Activated T-cell treated with anti-CD3 and anti-CD28 coated beads for 4 hours (primary cell): ENCODE results near the gene SARS2.
"Not testable (repeated sequence)": the region's sequence is repeated elsewhere in the genome, so short reads cannot be mapped to it uniquely, and the experiment has no call there.

Experiments
- DNase-seq: peaks from one replicate; pipeline ENCODE4 v3.0.0-alpha.2; 2020

SARS2 gene

GRCh38 chr19:38946229-38947010, 15.9 kb upstream of the SARS2 start:
- no peak for DNase-seq

- no peak for DNase-seq
Observed at GRCh38 chr19:38945562-38946228, 15.1 kb upstream of the SARS2 start.

DNA sequence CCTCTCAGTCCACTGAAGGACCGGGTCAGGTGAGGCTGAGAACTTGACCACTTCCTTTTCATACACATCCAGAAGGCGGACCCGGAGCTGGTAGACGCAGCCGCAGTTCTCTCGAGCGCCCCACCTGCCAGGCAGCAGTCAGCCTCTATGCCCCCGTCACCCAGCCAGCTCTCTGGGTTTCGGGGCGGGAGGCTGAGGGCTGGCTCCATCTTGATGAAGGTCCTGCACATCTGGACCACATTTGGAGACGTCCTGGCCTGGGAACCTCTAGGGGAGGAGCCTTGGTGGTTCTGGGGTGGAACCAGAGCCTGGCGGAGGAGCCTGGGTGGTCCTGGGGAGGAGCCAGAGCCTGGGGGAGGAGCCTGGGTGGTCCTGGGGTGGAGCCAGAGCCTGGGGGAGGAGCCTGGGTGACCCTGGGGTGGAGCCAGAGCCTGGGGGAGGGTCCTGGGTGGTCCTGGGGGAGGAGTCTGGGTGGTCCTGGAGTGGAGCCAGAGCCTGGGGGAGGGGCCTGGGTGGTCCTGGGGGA, 14.5 kb upstream of the SARS2 start:
- DNase-seq, result no peak

DNA sequence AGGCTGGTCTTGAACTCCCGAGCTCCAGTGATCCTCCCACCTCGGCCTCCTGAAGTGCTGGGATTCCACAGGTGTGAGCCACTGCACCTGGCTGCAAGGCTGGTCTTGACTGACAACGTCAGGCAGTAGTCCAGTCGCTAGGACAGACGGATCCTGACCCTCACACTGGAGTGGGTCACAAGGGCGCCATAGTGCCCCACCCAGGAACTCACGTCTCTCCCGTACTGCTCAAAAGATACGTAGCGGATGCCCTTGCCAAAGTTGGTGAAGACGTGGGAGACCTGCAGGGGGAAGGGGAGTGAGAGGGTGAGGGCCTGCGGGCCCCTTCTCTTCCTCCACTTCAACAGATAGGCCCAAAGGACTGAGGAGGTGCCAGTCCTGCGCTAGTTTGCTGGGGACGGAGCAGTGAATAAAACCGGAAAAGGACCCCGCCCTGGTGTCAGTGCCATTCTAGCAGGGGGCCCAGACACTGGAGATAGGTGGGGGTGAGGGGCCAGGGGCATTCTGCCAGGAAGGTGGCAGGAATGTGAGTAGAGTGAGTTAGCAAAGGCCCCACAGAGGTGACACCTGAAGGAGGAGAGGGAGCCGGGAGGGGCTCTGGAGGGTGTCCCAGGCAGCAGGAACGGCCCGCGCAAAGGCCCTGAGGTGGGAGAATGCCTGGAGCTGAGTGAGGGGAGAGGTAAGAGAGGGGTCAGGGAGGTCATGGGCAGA, 12.1 kb upstream of the SARS2 start:
- DNase-seq, result no peak

DNA sequence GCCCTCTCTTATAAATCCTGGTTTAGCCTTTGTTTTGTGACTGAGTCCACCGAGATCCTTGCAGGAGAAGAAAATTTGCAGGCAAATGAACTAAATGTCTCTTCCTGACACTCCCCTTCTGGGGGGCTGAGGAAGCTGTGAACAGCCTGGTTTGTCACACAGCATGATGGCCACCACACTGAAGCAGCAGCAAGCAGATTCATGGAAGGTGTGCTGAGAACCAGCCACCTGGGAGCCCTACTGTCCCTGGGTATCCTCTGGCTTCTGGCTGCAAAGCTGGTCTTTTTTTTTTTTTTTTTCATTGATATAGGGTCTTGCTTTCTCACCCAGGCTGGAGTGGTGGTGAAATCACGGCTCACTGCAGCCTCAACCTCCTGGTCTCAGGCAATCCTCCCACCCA, 11.4 kb upstream of the SARS2 start:
- no peak for DNase-seq

DNA sequence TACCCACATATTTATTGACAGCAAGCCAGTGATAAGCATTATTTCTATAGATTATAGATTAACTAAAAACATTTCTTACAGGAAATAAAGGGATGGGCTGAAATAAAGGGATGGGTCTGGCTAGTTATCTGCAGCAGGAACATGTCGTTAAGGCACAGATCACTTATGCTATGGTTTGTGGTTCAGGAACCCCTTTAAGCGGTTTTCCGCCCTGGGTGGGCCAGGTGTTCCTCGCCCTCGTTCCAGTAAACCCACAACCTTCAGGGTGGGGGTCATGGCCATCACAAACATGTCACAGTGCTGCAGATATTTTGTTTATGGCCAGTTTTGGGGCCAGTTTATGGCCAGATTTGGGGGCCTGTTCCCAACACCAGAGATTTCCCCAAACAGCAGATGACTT, 10.9 kb upstream of the SARS2 start:
- not testable (repeated sequence) for DNase-seq

DNA sequence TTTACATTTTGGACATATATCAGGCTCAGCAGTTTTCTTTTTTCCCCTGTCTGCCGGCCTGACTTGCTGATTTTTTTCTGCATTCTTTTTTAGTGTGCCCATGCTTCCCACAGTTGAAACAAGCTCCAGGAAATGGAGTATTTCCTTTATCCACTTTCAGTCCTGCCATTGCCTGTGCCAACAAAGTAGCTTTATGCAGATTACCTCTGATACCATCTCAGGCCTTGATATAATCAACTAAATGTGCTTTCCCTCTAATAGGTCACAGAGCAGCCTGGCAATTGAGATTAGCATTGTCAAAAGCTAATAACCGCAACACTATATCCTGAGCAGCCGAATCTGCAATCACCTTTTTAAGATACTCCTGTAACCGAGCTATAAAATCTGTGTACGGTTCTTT, 9.4 kb upstream of the SARS2 start:
- no peak for DNase-seq

GRCh38 chr19:38933544-38933943, 3.0 kb upstream of the SARS2 start:
- DNase-seq, result no peak

DNA sequence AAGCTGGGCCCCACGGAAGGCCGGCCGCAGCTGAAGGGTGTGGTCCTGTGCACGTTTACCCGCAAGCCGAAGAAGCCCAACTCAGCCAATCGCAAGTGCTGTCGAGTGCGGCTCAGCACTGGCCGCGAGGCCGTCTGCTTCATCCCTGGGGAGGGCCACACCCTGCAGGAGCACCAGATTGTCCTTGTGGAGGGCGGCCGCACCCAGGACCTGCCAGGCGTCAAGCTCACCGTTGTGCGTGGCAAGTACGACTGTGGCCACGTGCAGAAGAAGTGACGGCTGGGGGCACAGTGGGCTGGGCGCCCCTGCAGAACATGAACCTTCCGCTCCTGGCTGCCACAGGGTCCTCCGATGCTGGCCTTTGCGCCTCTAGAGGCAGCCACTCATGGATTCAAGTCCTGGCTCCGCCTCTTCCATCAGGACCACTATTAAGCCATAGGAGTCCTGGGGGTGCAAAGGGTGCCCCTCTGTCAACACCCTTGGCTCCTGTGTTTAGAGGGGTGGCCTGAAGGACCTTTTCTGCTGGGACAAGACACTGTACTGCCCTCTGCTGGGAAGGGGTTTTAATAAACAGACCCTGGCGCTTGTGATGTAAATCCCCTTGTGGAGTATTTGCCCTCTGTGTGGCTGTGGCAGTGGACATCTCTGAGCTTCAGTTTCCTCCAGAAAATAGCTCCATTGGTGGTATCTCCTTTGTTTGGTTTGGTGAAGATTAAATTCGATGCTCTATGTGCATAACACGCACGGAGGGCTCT, 2.0 kb upstream of the SARS2 start:
- peak; percentile 19 for DNase-seq

DNA sequence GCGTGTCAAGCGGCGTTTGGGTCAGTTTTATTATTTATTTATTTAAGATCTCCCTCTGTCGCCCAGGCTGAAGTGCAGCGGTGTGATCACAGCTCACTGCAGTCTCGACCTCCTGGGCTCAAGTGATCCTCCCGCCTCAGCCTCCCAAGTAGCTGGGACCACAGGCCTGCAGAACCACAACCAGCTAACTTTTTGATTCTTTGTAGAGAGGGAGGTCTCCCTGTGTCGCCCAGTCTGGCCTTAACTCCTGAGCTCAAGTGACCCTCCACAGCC, 894 bp upstream of the SARS2 start:
- no peak for DNase-seq

DNA sequence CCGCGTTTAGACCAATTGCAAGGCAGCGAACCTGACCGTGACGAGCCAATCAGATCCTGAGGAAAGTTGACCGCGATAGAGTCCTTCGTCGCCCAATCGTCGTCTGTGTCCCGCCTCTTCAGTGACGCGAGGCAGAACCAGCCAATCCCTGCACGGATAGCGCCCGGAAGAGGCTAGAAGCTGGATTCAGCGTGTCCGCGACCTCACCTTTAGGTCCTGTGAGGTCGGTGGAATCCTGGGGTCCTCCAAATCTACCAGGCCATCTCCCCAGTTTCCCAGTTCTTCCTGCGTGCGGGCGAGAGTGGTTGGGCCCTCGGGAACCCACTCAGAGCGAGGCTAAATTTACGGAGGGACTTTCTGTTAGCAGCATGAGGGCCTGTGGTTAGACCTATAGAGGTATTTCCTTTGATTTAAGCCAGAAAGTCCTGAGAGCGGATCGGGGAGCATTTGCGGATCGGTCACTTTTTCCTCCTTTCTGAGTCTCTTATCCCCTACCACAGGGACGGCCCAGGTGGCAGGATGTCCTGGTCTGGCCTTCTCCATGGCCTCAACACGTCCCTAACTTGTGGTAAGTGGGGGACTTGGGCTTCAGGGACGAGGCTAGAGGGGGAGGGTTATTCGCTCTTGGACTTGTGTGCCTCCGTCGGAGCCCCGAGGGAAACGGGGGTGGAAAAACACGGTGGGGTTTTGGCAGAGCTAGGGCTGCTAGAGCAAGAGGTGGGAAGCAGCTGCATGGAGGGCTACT, 385 bp upstream of the SARS2 start, which contains the start of gene MRPS12:
MRPS12 (plus strand) TSS at position 169 of the 745 bp plus-strand sequence; CDS start at position 520, 351 bp downstream.
- peak; percentile 97 for DNase-seq

GRCh38 chr19:38928391-38929001, 2.1 kb downstream of the SARS2 start:
- DNase-seq, result no peak

DNA sequence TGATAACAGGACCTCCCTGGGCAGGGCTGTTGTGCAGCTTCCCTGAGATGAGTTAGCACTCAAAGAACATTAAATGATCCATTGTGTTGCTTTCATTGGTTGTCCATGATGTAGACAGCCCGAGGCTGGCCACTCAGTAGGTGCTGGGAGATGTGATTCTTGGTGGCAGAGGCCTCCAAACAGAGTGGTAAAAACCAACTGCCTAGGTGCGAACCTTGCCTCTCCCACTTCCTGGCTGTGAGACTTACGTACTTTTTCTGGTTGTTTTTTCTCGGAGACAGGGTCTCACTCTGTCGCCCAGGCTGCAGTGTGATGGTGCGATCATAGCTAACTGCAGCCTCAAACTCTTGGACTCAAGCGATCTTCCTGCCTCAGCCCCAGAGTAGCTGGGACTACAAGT, 6.2 kb downstream of the SARS2 start:
- DNase-seq, result no peak

DNA sequence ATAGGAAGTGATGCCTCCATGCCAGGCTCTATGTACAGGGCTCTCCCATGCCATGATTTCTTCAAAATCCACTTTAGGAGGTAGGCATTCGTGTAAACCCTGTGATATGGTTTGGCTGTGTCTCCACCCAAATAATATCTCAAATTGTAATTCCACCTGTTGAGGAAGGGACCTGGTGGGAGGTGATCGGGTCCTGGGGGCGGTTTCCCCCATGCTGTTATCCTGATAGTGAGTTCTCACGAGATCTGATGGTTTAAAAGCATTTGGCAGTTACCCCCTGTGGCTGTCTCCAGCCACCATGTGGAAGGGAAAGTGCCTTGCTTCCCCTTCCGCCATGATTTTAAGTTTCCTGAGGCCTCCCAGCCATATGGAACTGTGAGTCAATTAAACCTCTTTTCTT, 8.1 kb downstream of the SARS2 start:
- no peak for DNase-seq

DNA sequence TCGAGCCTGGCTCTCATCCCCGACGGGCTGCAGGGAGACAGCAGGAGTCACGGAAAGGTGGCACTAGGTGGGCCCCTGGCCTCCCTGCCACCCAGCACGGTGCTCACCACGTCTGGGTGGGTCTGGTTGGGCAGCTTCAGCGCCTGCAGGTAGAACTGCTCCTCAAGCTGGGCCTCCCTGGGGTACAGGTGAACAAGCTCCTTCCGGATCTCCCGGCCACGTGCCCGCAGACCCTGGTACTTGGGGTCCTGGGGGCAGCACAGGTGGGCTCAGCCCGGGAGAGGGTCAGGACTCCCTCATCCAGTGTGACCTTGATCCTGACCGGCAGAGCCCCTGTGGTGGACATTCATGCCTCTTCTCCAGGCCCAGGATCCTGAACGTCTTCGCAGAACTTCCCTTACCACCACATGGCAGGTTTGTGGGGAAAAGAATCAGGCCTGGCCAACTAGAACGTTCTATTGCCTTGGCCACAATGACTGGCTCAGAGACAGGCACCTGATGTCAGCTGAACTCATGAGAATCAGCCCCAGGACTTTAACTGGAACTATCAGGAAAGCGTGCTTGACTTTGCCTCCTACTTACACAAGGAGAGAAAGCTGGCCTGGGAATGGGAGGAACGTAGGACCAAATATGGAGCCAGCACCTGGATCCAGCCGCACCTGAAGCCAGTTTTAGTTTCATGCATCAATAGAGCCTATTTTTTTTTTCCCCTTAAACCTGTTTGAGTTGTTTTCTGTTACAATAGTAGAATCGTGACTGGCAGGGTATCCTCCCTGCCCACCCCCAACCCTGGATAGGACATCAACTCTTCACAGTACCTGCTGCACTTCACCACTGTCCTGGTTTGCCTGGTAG, 8.9 kb downstream of the SARS2 start:
- DNase-seq, result no peak

DNA sequence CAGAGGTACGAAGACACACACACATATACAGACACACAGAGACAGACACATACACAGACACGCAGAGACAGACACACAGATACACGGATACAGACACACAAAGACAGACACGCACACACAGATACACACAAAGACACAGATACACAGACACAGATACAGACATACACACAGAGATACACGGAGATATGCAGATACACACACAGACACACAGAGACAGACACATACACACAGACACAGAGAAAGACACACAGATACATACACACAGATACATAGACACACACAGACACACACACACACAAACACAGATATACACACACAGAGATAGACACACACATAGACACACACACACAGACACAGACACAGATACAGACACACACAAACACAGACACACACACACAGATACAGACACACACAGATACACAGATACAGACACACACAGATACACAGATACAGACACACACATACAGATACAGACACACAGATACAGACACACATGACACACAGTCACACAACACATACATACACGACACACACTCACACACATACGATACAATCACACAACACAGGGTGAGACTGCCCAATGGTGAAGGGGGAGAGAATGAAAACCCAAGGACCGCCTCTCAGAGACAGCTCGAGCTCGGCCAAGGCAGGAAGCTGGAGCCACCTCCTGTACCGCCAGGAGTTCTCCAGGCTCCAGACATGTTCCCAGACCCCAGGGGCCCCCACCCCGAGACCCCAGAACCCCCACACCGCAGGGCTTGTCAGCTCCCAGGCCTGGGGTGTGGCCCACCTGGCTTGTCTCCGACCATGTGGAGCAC, 9.8 kb downstream of the SARS2 start:
- DNase-seq, result no peak

GRCh38 chr19:38919837-38920601, 10.5 kb downstream of the SARS2 start:
- DNase-seq, result no peak

DNA sequence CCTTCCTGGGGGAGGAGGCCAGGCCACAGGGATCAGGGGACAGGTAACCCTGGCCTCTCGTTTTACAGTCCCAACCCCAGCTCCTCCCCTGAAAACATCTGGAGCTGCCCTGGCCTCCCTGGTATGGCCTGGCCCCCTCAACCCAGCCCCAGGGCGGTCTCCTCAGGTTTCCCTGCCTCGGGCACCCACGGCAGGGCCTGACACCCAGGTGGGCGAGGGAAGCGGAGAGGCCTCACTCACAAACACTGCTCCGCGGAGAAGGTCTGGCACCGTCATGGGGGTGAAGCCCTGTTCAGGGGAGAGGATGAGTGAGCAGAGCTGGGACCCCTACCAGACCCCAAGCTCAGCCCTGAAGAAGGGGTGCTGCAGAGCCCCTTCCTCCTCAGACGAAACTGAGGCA, 12.0 kb downstream of the SARS2 start:
- no peak for DNase-seq

GRCh38 chr19:38917921-38918491, 12.6 kb downstream of the SARS2 start:
- DNase-seq, result no peak
